Spleen (tissue), 7 donors: ENCODE data around the gene ATP8A2.

Experiments
- POLR2A ChIP-seq, 3 donors: fragments of 450-650 bp; IDR thresholded peaks; one replicate each; pipeline ENCODE4 v1.5.1; 2017; ENCODE audit warnings: antibody characterized with exemption in 3 of 3, mild to moderate bottlenecking in 1 of 3
- POLR2AphosphoS5 ChIP-seq, 3 donors: sonication (generic); formaldehyde crosslinking; IDR thresholded peaks; one replicate each; pipeline ENCODE4 v1.5.1; 2017; ENCODE audit warnings: antibody characterized with exemption in 3 of 3
- TF ChIP-seq, protein P1 (sequence below), 11 experiments: fragments of 200-600 bp in 7 of 11; fragments of 450-650 bp in 4 of 11; sonication (generic) in 4 of 11; IDR thresholded peaks in 8 of 11; conservative IDR thresholded peaks in 3 of 11; 1 replicate in 7 of 11; 2 replicates in 4 of 11; pipeline versions ENCODE4 v1.4.0 to v1.8.0; 2016 to 2021; ENCODE audit warnings: antibody characterized with exemption in 11 of 11, inconsistent platforms in 4 of 11, mild to moderate bottlenecking in 1 of 11
- donor health status: DM: no; HTN: no; CAD: no; lungs with moderate emphysema.
- donor health status: DM: no; HTN: no; CAD: no.
- donor health status: DM: no; HTN: no; CAD: no.

DNA sequence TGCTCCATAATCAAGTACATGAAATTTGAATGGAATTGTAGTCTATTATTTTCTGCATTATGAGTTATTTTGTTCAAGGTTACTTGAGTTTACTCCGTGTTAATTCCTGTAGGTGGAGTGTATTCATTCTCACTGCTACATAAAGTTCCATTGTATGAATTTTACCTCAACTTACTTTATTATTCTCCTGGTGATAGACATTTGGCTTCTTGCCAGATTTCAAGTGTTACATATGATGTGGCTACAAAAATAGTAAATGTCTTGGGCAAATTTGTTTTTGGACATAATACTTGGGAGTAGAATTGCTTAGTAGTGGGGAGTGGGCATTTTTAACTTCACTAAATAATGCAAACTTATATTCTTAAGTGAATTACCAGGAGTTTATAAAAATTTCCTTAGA lies 351.1 kb downstream of the ATP8A2 start:
- TF ChIP-seq, protein P1, sequence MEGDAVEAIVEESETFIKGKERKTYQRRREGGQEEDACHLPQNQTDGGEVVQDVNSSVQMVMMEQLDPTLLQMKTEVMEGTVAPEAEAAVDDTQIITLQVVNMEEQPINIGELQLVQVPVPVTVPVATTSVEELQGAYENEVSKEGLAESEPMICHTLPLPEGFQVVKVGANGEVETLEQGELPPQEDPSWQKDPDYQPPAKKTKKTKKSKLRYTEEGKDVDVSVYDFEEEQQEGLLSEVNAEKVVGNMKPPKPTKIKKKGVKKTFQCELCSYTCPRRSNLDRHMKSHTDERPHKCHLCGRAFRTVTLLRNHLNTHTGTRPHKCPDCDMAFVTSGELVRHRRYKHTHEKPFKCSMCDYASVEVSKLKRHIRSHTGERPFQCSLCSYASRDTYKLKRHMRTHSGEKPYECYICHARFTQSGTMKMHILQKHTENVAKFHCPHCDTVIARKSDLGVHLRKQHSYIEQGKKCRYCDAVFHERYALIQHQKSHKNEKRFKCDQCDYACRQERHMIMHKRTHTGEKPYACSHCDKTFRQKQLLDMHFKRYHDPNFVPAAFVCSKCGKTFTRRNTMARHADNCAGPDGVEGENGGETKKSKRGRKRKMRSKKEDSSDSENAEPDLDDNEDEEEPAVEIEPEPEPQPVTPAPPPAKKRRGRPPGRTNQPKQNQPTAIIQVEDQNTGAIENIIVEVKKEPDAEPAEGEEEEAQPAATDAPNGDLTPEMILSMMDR (IDR thresholded peaks at IDR 0.05 in 8 of 11, conservative IDR thresholded peaks at IDR 0.05 in 3 of 11): no peak
- TF ChIP-seq POLR2AphosphoS5 (IDR thresholded peaks at IDR 0.05) (no peak), POLR2A (IDR thresholded peaks at IDR 0.05) (no peak)
